Caki2 (cell line): ENCODE results near the gene KCNE4. TPM values are rescaled to one million over a fixed set of nuclear protein-coding genes. Genes with fewer than 3 reads are reported as not detected.
"Not testable (repeated sequence)": the region's sequence is repeated elsewhere in the genome, so short reads cannot be mapped to it uniquely, and the experiment has no call there.

Experiments
- DNase-seq: peaks from one replicate; pipeline ENCODE4 v3.0.0-alpha.2; 2015; ENCODE audit warnings: low read depth
- in situ Hi-C: cut with HindIII; loops from 2 replicates; pipeline ENCODE4 v1.10.0; 2016; ENCODE audit warnings: low sequenced_read_pairs, low pct_unique_long_range_greater_than_20kb, mixed read lengths
- total RNA-seq: library from RNA; depleted of rRNA; stranded (reverse); fragments of >200 nt; shearing (Covaris generic); gene quantifications from 2 replicates; pipeline ENCODE4 v1.2.3, GENCODE V29; 2014; ENCODE audit warnings: low replicate concordance

The KCNE4 gene
- total RNA-seq, 1 experiment from 2014 or later = not detected

DNA sequence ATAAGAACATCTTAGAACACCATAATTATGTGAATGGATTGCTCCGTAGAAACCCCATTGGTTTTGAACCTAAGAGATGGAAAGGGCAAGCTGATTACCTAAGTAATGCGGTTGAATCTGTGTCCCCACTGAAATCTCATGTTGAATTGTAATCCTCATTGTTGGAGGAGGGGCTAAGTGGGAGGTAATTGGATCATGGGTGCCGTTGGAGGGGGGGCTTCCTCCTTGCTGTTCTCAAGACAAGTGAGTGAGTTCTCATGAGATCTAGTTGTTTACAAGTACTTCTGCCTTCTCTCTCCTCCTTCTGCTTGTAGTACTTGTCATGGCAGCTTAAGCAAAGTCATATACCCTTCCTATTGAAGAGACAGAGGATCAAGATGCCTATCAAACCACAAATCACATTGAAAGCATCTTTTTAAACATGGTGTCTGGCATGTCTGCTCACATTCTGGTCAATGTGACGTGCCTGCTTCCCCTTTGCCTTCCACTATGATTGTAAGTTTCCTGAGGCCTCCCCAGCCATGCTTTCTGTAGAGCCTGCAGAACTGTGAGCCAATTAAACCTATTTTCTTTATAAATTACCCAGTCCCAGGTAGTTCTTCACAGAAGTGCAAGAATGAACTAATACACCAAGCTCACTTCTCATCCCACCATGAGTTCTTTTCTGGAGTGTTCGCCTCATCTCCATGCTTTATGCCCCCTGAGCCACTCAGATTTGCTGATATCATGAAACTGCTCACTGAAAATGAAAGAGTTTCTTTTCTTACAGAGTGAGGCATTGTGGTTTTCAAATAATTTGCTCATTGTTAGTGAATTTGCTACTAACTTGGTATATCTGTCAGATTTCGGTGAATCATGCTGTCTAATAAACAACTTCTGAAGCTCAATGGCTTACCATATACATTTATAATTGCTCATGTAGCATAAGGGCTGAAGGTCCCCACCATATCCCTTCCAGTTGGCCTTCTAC, 23.6 kb downstream of the KCNE4 start:
- in situ Hi-C loops = no loop called here
- DNase-seq = no peak

DNA sequence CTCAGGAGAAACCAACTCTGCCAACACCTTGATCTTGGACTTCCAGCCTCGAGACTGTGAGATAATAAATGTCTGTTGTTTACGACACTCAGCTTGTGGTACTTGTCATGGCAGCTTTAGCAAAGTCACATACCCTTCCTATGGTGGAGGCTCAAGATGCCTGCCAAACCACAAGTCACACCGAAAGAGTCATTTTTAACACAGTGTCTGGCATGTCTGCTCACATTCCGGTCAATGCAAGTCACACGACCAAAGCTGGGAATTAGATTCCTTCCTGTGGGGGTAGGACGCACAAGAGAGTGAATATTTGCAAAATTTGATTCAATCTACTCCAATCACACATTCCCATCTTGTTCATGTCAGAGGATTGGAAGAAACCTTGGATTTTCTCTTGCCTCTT, 24.6 kb downstream of the KCNE4 start:
- DNase-seq = no peak
- in situ Hi-C loops = no loop called here

DNA sequence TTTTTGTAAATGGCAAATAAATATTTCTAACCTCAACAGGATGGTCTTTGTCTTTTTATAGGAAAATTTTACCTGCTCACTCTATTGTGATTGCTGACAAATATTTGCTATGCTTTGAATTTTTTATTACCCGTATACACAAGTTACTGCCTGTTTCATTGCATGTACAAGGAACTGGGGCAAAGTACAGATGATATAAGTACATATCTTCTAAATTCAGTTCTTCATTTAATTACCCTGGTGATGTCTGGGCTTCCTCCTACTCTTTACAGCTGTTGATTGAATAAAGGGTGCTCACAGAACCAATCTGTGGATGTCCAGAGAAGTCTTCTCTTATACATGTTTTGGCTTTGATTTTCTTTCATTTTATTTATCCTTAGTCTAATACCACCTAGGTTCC, 26.5 kb downstream of the KCNE4 start:
- in situ Hi-C loops = no loop called here
- no peak for DNase-seq

DNA sequence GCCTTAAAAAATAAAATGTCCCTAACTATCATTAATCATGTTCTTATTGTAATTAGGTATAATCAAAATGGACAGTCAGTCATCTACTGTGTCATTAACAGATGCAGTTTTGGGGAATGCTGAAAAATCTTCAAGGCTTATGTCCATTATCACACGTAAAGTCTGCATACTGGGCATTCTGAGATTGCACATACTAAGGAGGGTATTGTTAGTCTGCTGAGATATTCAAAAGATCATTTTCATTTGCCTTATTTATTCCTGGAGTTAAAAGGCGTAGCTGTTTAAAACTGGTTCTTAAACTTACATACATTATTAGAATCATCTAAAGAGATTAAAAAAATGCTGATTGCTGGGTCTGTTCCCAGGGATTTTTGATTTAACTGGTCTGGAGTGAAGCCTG, 27.4 kb downstream of the KCNE4 start:
- in situ Hi-C loops = no loop called here
- DNase-seq = no peak

DNA sequence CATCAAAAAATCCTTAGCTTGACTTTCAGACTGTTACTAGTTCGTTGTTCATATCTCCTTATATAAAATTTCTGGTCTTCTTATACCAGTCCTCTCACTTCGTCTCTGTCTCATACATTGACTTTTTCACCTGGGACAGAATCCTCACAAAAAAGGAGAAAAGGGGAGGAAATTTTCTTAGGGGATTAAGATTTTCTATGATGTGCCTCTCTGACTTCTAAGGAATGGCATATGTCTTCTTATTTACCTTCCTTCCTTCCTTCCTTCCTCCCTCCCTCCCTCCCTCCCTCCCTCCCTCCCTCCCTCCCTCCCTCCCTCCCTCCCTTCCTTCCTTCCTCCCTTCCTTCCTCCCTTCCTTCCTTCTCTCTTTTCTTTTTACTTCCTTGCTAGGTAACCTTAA, 27.9 kb downstream of the KCNE4 start:
- in situ Hi-C loops = no loop called here
- DNase-seq = no peak

DNA sequence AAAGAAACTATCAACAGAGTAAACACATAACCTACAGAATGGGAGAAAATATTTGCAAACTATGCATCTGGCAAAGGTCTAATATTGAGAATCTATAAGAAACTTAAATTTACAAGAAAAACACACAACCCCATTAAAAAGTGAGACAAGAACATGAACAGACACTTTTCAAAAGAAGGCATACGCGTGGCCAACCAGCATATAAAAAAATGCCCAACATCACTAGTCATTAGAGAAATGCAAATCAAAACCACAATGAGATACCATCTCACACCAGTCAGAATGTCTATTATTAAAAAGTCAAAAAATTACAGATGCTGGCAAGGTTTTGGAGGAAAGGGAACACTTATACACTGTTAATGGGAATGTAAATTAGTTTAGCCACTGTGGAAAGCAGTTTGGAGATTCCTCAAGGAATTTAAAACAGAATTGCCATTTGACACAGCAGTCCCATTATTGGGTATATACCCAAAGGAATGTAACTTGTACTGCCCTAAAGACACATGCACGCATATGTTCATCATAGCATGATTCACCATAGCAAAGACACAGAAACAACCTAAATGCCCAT, 28.9 kb downstream of the KCNE4 start:
- in situ Hi-C loops, DNase-seq: not testable (repeated sequence)

DNA sequence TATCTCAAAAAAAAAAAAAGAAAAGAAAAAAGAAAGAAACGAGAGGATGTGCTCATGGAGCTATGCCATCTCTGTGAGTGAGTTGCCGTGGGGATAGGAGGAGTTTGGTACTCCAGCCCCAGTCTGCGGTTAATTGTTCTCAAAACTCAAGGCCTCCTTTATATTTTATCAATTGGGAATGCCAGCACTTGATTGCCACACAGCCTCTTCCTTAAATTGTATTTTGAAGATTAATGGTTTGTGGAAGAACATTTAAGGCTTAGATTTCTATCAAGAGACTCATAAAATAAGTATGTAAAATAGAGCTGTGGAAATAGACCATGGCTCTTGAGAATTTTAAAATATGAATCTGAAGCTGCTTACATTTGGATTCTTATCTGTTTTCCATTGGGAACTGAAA, 29.8 kb downstream of the KCNE4 start:
- in situ Hi-C loops = no loop called here
- no peak for DNase-seq

DNA sequence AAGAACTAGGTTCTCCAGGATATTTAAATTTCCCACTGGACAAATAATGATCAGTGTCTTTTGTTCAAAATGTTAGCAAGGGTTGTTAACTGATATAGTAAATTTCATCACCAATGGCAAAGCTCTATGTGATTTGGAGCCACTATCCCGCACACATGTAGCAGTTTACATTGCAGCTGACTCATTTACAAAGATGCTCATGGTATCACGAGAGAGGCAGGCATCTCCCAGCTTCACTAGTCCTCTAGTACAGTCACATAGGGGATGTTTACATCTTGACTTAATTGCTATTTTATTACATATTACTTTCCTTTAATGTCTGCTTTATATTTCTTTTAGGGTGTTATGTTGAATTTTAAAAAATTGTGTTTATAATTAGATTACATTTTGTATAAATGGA, 30.7 kb downstream of the KCNE4 start:
- DNase-seq = no peak
- in situ Hi-C loops = no loop called here

DNA sequence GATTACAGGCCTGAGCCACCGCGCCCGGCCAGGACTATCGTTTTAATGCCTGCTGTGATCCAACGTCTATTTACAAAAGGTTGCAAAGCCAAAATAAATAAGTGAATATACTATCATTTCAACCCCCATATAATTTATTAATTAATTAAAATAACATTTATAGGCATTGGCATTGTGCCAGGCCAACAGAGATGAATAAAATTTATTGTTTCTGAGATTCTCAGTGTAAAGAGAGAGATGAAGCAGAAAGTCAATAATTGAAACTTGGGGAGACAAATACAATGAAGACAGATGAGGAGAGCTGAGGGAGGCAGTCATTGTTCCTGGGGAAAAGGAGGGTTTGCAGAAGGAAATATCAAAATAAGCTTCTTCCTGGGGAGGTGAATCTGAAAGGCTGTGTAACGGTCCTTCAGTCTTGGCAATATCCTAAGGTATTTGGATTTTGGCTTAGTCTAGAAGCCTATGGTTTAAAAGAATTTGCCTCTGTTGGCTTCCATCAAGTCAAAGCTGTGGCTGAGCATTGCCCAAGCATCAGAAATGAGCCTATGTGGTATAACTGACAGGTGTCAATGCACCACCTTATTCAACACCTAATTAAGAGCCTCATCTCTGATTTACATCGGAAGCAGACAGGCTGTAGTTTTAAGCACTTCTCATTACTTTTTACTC, 31.5 kb downstream of the KCNE4 start:
- in situ Hi-C loops = no loop called here
- no peak for DNase-seq

DNA sequence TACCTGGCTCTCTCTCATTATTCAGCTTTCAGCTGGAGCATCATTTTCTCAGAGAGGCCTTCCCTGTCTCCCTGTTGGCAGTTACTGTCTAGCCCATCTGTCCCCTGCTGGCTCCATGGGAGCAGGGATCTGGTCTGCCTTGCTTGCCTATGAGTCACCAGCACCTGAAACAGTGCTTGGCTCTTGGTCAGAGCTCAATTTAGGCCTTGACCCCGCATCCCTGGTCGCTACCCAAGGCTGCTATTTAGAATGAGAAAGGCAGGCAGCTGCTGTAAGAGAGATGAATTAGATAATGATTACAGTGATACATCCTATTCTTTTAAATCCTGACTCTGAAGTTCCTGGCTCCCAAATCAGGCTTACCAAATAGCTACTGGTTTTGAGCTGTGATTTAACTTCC, 32.9 kb downstream of the KCNE4 start:
- in situ Hi-C loops = no loop called here
- DNase-seq = no peak

DNA sequence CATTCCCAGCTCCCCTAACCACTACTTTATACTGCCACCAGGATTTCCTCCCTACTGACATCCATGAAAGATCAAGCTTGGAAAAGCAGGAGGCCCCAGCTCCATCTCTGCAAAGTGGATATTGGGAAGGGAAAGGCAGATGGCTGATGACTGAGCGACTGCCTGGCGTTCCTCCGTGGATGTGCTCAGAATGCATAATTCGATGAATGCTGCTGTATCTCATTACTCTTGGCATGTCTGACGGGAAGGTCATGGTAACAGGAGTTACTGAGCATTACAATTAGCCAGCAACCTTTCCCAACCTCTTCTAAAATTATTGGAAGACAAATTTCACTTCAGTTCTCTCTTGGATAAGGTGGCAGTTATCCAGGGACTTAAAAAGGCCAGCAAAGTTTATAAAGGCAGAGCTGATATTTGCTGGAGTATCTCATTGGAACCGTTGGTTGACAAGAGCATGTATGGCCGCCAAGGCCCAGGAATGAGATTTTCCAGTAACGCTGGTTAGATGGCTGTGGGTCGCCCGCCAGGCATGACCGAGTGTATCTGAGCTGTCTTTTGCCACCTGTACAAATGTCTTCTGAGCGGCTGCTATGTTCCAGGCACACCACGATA, 34.5 kb downstream of the KCNE4 start:
- DNase-seq = no peak
- in situ Hi-C loops = no loop called here

DNA sequence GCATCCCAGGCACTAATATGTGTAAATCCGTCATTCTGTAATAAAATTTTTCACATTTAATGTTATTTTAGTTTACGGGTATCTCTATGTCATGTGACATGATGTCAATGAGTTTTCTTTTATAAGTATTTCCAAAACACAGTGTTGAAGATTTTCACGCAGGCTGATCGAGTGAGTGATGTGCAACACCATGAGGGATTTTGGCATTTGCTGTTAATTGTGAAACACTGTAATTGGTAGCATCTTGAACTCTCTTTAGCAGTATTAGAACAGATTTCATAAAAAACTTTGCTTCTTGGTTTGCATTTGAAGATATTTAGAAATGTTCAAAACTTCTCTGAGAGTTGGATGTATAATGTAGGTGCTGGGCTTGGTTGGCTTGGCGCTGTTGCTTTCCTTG, 35.5 kb downstream of the KCNE4 start:
- in situ Hi-C loops = no loop called here
- no peak for DNase-seq

DNA sequence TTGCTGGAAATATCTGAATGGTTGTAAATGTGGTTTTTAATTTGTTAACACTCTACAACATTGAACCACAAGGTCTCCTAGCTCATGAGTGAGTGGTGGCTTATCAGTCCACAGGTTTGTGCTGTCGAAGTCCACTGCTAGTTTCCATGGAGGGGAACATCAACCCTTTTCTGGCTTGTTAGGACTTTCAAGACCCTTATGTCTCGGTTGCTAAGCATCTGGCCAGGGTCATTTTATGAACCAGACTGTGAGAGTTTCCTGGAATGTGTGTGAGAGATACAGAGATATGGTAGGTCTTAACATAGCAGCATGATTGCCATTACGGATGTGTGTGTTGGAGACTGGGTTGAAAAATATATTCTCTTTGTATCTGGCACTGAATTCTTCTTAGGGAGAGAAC, 36.9 kb downstream of the KCNE4 start:
- no peak for DNase-seq
- in situ Hi-C loops = no loop called here

DNA sequence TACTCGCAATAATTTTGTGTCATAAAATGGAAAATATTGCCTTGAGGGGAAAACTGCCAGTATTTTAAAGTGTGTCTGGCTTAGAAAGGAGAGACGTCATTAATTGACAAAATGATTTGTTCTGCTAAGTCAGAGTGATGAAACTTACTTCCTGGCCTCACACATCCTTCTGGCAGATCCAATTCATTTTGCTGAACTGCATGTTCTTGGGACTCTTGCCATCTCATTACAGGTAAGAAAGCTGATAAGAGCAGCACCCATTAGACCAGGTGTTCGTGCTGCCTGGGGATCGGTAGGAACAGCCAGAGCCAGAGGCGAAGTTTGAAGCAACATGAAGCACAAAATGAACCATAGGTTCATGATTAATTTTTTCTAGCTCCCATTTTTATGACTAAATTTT, 38.0 kb downstream of the KCNE4 start:
- in situ Hi-C loops = no loop called here
- no peak for DNase-seq

DNA sequence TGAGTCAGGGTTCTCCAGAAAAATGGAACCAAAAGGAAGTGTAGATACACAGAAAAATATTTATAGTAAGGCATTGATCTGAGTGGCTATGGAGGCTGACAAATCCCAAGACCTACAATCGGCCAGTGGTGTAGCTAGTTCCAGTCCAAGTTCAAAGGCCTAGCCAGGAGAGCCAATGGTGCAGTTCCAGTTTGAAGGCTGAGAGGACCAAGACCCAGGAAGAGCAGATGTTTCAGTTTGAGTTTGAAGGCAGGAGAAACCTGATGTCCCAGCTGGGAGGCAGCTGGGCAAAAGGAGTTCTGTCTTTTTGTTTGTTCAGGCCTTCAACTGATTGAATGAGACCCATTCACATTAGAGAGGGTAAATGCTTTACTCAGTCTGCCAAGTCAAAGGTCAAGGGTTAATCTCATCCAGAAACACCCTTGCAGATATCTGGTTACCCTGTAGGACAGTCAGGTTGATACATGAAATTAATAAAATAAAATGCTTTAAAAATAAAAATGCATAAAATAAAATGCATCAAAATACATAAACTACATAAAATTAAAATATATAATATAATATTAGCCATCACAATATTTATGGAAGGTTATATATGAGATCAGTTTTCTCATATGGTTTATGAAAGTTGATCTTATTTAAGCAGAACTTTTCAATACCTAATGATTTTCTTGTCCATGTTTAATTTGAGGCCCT, 38.7 kb downstream of the KCNE4 start:
- in situ Hi-C loops = no loop called here
- DNase-seq = no peak

DNA sequence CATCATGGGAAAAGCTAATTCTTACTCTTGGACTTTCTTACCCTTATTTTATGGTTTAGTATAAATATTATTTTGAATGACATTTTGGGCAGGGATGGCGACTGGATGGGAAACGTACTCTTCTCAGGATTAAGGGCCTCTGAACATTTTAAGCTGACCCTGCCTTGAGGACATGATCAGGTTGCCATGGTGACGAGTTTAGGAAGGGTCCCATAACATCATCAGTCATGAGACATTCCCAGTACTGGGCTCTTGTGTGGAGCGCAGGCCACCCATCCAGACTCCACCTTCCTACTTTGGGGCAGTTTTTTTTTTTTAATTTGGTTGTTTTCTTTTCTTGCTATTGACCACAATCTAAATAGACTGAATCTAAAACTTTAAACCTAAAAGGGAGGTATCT, 40.7 kb downstream of the KCNE4 start:
- in situ Hi-C loops = no loop called here
- DNase-seq = no peak

DNA sequence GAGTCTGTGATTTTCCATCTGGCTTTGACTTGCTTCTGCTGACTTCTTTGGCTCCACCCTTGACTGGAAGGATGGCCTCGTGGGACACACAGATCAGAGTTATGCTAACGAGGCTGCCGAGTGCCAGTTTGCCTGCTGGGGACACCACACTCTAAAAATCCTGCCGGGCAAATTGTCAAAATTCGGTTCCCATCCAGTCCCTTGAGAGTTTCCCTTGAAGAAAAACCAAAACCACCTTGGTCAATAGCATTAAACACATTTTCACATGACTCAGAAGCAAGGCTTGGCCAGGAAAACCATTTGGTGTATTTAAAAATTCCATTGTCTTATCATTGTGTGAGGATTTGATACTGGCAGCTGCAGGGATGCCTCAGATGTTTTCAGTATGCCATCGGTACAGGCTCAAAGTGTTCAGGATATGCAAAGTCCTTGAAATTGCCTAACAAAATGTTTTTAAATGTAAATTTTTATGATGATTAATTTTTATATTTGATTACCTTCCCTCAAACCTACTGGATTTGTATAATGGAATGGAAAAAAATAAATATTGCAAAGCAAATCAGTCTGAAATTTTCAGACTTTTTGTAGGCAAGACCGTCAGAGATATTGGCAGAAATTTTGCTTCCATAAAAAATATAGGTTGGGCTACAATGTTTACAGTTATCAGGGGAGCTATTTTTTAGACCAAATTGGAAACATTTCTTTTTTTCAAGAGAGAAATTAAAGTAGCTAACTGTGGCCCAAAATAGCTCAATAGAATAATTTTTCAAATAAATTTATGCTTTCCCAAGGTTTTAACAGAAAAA, 41.6 kb downstream of the KCNE4 start:
- no peak for DNase-seq
- in situ Hi-C loops = no loop called here

DNA sequence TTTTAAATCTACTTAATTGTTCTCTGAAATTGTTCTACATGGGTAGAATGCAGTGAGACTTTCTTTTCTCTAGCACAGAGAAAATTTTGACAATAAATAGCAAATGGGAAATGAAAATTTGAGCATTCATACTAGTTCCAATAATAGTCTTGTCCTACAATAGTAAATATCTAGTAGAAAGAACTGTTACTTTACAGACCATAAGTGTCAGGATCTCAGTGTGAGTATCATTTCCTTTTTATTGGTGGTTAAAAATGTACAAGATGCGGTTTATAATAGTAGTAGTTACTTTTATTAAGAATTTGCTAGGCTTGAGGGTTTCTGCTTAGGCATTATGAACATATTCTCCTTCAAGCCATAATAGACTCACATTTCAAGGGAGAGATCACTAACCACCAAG, 43.2 kb downstream of the KCNE4 start:
- in situ Hi-C loops = no loop called here
- no peak for DNase-seq
